GM19239 (cell line): Measurements from ENCODE around the gene GLP2R.

Source experiments
- DNase-seq: peaks from one replicate; pipeline ENCODE4 v3.0.0; 2011; ENCODE audit warnings: low spot score; ENCODE audit not compliant: insufficient read length
- FAIRE-seq: peaks from 2 replicates; lab custom pipeline; 2011; peaks lifted over from hg19 to GRCh38; lab: Jason Lieb, UNC

The GLP2R gene

GRCh38 chr17:9940841-9941240 lies 115.1 kb downstream of the GLP2R start:
- DNase-seq, result no peak
- no peak for FAIRE-seq

- DNase-seq (no peak), FAIRE-seq (no peak)
Measured at GRCh38 chr17:9941305-9941704, 115.6 kb downstream of the GLP2R start.
